Nephron (organoid): ENCODE results near the gene STK32B.
A peak's percentile ranks its signal among the peaks of the same experiment; 100 is the strongest.

Experiments
- H3K27ac Mint-ChIP-seq, 3 experiments: 2 replicates each; pipeline ENCODE4 v1.8.0; 2020; ENCODE audit warnings: mixed read lengths in 3 of 3, mild to moderate bottlenecking in 2 of 3, moderate library complexity in 1 of 3
- H3K27me3 Mint-ChIP-seq: 2 replicates; pipeline ENCODE4 v1.8.0; 2021; ENCODE audit warnings: low read depth, mild to moderate bottlenecking, moderate library complexity, mixed read lengths
- H3K36me3 Mint-ChIP-seq: 2 replicates; pipeline ENCODE4 v1.8.0; 2020; ENCODE audit warnings: low read depth, mixed read lengths
- H3K4me1 Mint-ChIP-seq: 2 replicates; pipeline ENCODE4 v1.8.0; 2020; ENCODE audit warnings: mixed read lengths
- H3K4me3 Mint-ChIP-seq, 3 experiments: 2 replicates each; pipeline ENCODE4 v1.8.0; 2020; ENCODE audit warnings: mild to moderate bottlenecking in 3 of 3, mixed read lengths in 3 of 3, moderate library complexity in 2 of 3
- H3K9me3 Mint-ChIP-seq: 2 replicates; pipeline ENCODE4 v1.8.0; 2020; ENCODE audit warnings: mixed read lengths
- CTCF ChIP-seq, 3 experiments: fragments of 200-600 bp; sonication (generic); IDR thresholded peaks; one replicate each; pipeline ENCODE4 v1.5.0; 2021; ENCODE audit warnings: antibody characterized with exemption in 3 of 3; ENCODE audit not compliant: unreplicated experiment in 3 of 3

Gene STK32B

GRCh38 chr4:5383191-5383980 lies 332.1 kb downstream of the STK32B start:
- H3K4me1 Mint-ChIP-seq: peaks cover 31% of the 10 kb centered on the region
- no peak for TF ChIP-seq CTCF (IDR thresholded peaks at IDR 0.05; ENCODE audit: unreplicated experiment in 3 of 3)
- H3K27ac Mint-ChIP-seq: no peak overlapping the region
- H3K4me3 Mint-ChIP-seq: no peak overlapping the region
- H3K9me3 Mint-ChIP-seq: no peaks in the 10 kb centered on the region
- peaks cover 4% of the 10 kb centered on the region for H3K27me3 Mint-ChIP-seq
- H3K36me3 Mint-ChIP-seq: no peaks in the 10 kb centered on the region

GRCh38 chr4:5385741-5386311 lies 334.5 kb downstream of the STK32B start:
- Mint-ChIP-seq H3K27ac (peak overlapping the region in 2 of 3 experiments; percentile 63 to 88), H3K36me3 (no peaks in the 10 kb centered on the region), H3K27me3 (peaks cover 4% of the 10 kb centered on the region), H3K4me3 (peak overlapping the region in 1 of 3 experiments; percentile 12), H3K4me1 (peaks cover 30% of the 10 kb centered on the region), H3K9me3 (no peaks in the 10 kb centered on the region)
- no peak for TF ChIP-seq CTCF (IDR thresholded peaks at IDR 0.05; ENCODE audit: unreplicated experiment in 3 of 3)

GRCh38 chr4:5386921-5387320 lies 335.6 kb downstream of the STK32B start:
- H3K36me3 Mint-ChIP-seq: no peaks in the 10 kb centered on the region
- peaks cover 4% of the 10 kb centered on the region for H3K27me3 Mint-ChIP-seq
- H3K27ac Mint-ChIP-seq: peak overlapping the region in 1 of 3 experiments; percentile 88
- no peak for TF ChIP-seq CTCF (IDR thresholded peaks at IDR 0.05; ENCODE audit: unreplicated experiment in 3 of 3)
- H3K4me3 Mint-ChIP-seq: no peak overlapping the region
- H3K4me1 Mint-ChIP-seq: peaks cover 19% of the 10 kb centered on the region
- H3K9me3 Mint-ChIP-seq: no peaks in the 10 kb centered on the region

GRCh38 chr4:5387457-5387856 lies 336.2 kb downstream of the STK32B start:
- Mint-ChIP-seq H3K27ac (no peak overlapping the region), H3K4me3 (no peak overlapping the region), H3K9me3 (no peaks in the 10 kb centered on the region), H3K4me1 (peaks cover 14% of the 10 kb centered on the region), H3K27me3 (peaks cover 4% of the 10 kb centered on the region), H3K36me3 (no peaks in the 10 kb centered on the region)
- TF ChIP-seq CTCF (IDR thresholded peaks at IDR 0.05; ENCODE audit: unreplicated experiment in 3 of 3): no peak

- no peaks in the 10 kb centered on the region for H3K36me3 Mint-ChIP-seq
- peaks cover 7% of the 10 kb centered on the region for H3K27me3 Mint-ChIP-seq
- H3K27ac Mint-ChIP-seq: no peak overlapping the region
- no peak for TF ChIP-seq CTCF (IDR thresholded peaks at IDR 0.05; ENCODE audit: unreplicated experiment in 3 of 3)
- H3K4me1 Mint-ChIP-seq: peaks cover 10% of the 10 kb centered on the region
- H3K4me3 Mint-ChIP-seq: no peak overlapping the region
- H3K9me3 Mint-ChIP-seq: no peaks in the 10 kb centered on the region
These were observed 338.6 kb downstream of the STK32B start for GRCh38 chr4:5389756-5390310.
